GM06990 (cell line): ENCODE data around the gene CTSV.
"Not testable (repeated sequence)": the region's sequence is repeated elsewhere in the genome, so short reads cannot be mapped to it uniquely, and the experiment has no call there.

ENCODE experiments used
- DNase-seq: peaks from one replicate; pipeline ENCODE4 v3.0.0-alpha.2; 2011; ENCODE audit not compliant: insufficient read length; ENCODE audit errors: extremely low read depth
- H3K27me3 ChIP-seq: replicated peaks from 2 replicates; pipeline ENCODE4 v1.6.0; 2011; ENCODE audit warnings: low read length; ENCODE audit not compliant: control insufficient read depth, insufficient read depth
- H3K36me3 ChIP-seq: 2 replicates; pipeline ENCODE4 v1.5.1; 2011; ENCODE audit warnings: low read length; ENCODE audit not compliant: control insufficient read depth, insufficient read depth
- H3K4me3 ChIP-seq: replicated peaks from 2 replicates; pipeline ENCODE4 v1.5.1; 2011; ENCODE audit warnings: low read depth, mild to moderate bottlenecking, control low read depth, low read length

The CTSV gene

GRCh38 chr9:97001338-97001737 lies 37.6 kb downstream of the CTSV start:
- H3K36me3 ChIP-seq, H3K4me3 ChIP-seq: not testable (repeated sequence)

GRCh38 chr9:97000139-97000787 lies 38.7 kb downstream of the CTSV start:
- H3K27me3 ChIP-seq, H3K4me3 ChIP-seq, DNase-seq, H3K36me3 ChIP-seq: not testable (repeated sequence)

More at GRCh38 chr9:97001338-97001737, 37.6 kb downstream of the CTSV start:
- H3K27me3 ChIP-seq, DNase-seq: not testable (repeated sequence)

GRCh38 chr9:96999733-97000132 lies 39.2 kb downstream of the CTSV start:
- DNase-seq, H3K27me3 ChIP-seq, H3K4me3 ChIP-seq, H3K36me3 ChIP-seq: not testable (repeated sequence)

GRCh38 chr9:96997009-96997701 lies 41.8 kb downstream of the CTSV start:
- not testable (repeated sequence) for H3K27me3 ChIP-seq, H3K36me3 ChIP-seq, DNase-seq, H3K4me3 ChIP-seq

- not testable (repeated sequence) for DNase-seq, H3K27me3 ChIP-seq, H3K36me3 ChIP-seq, H3K4me3 ChIP-seq
Observed at GRCh38 chr9:96994531-96995016, 44.4 kb downstream of the CTSV start.

- H3K36me3 ChIP-seq, H3K27me3 ChIP-seq, DNase-seq, H3K4me3 ChIP-seq: not testable (repeated sequence)
Observed at GRCh38 chr9:96992303-96992702, 46.6 kb downstream of the CTSV start.

- H3K27me3 ChIP-seq, H3K4me3 ChIP-seq, H3K36me3 ChIP-seq, DNase-seq: not testable (repeated sequence)
Observed at GRCh38 chr9:96989747-96990318, 49.1 kb downstream of the CTSV start.

- not testable (repeated sequence) for H3K27me3 ChIP-seq, DNase-seq, H3K36me3 ChIP-seq, H3K4me3 ChIP-seq
Observed at GRCh38 chr9:96984887-96985286, 54.1 kb downstream of the CTSV start.

GRCh38 chr9:96984139-96984538 lies 54.8 kb downstream of the CTSV start:
- H3K36me3 ChIP-seq, H3K4me3 ChIP-seq, DNase-seq, H3K27me3 ChIP-seq: not testable (repeated sequence)

GRCh38 chr9:96983496-96984122 lies 55.3 kb downstream of the CTSV start:
- H3K27me3 ChIP-seq, DNase-seq, H3K36me3 ChIP-seq, H3K4me3 ChIP-seq: not testable (repeated sequence)
